HFF-Myc (cell line): ENCODE data around the gene TRAF2.
"Not testable (repeated sequence)": the region's sequence is repeated elsewhere in the genome, so short reads cannot be mapped to it uniquely, and the experiment has no call there.

Experiments used
- DNase-seq: peaks from one replicate; pipeline ENCODE4 v3.0.0-alpha.2; 2011; ENCODE audit warnings: low read depth; ENCODE audit errors: extremely low read depth
- H3K4me3 ChIP-seq: replicated peaks from 2 replicates; pipeline ENCODE4 v1.5.1; 2011; ENCODE audit warnings: low read depth, mild to moderate bottlenecking, control low read depth, low read length
- TF ChIP-seq, protein P1 (sequence below): IDR thresholded peaks from 2 replicates; pipeline ENCODE4 v1.5.1; 2012; ENCODE audit warnings: mild to moderate bottlenecking, low read depth, low read length, control low read depth; ENCODE audit errors: missing control alignments

Gene TRAF2, protein sequence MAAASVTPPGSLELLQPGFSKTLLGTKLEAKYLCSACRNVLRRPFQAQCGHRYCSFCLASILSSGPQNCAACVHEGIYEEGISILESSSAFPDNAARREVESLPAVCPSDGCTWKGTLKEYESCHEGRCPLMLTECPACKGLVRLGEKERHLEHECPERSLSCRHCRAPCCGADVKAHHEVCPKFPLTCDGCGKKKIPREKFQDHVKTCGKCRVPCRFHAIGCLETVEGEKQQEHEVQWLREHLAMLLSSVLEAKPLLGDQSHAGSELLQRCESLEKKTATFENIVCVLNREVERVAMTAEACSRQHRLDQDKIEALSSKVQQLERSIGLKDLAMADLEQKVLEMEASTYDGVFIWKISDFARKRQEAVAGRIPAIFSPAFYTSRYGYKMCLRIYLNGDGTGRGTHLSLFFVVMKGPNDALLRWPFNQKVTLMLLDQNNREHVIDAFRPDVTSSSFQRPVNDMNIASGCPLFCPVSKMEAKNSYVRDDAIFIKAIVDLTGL

DNA sequence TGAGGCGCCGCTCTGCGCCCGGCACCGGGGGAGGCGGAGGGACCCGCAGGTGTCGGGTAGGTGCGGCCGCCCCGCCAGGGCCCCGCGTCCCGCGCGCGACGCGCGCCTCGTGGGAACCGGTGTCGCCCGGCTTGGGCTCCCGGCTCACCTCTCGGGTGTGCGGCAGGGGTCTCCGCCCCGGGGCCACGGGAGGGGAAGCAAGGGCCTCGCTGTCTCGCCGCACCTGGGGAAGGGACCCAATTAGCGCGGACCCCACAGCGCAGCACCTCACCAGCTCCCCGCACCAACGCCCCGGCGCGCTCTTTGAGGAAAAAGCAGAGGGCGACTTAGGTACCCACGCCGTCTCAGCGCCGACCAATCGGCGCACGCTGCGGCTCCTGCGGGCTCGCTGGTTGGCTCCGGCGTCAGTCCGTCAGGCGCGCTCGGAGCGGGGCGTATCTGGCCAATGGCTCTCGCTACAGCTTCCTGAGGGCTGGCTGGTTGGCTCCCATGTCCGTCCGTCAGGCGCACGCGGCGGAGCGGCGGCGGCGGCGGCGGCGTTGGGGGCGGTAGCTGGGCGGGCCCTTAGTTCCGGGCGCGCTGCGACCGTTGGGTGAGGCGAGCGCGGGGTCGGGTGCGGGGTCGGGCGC lies at the start of gene TRAF2:
Gene TRAF2 (plus strand): TSS at position 567 of the 629 bp plus-strand sequence. CDS start 12,225 bp downstream, outside the sequence.
- peak; percentile 92 for DNase-seq
- peak within 1 kb of the TSS; percentile 90 for H3K4me3 ChIP-seq
- TF ChIP-seq, protein P1, sequence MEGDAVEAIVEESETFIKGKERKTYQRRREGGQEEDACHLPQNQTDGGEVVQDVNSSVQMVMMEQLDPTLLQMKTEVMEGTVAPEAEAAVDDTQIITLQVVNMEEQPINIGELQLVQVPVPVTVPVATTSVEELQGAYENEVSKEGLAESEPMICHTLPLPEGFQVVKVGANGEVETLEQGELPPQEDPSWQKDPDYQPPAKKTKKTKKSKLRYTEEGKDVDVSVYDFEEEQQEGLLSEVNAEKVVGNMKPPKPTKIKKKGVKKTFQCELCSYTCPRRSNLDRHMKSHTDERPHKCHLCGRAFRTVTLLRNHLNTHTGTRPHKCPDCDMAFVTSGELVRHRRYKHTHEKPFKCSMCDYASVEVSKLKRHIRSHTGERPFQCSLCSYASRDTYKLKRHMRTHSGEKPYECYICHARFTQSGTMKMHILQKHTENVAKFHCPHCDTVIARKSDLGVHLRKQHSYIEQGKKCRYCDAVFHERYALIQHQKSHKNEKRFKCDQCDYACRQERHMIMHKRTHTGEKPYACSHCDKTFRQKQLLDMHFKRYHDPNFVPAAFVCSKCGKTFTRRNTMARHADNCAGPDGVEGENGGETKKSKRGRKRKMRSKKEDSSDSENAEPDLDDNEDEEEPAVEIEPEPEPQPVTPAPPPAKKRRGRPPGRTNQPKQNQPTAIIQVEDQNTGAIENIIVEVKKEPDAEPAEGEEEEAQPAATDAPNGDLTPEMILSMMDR = no peak

DNA sequence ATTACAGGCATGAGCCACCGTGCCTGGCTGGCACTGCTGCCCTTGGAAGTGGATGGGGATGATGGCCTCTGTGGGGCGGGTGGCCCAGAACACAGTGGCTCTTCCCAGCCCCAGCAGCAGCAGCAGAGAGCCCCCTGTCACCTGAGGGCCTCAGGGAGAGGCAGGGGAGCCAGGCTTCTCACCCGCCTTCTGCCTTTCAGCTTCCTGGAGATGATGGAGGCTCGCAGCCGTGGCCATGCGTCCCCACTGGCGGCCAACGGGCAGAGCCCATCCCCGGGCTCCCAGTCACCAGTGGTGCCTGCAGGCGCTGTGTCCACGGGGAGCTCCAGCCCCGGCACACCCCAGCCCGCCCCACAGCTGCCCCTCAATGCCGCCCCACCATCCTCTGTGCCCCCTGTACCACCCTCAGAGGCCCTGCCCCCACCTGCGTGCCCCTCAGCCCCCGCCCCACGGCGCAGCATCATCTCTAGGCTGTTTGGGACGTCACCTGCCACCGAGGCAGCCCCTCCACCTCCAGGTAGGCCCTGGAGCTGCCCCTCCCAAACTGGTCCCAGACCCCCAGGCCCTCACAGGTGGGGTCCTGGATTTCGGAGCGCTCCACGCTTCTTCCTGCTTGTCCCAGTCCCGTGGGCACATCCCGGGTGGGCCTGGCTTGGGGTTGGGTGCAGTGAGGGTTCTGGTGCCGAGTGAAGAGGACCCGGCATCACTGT lies 49.0 kb upstream of the TRAF2 start:
- H3K4me3 ChIP-seq = no peak overlapping the region
- DNase-seq = no peak
- TF ChIP-seq, protein P1 = no peak

DNA sequence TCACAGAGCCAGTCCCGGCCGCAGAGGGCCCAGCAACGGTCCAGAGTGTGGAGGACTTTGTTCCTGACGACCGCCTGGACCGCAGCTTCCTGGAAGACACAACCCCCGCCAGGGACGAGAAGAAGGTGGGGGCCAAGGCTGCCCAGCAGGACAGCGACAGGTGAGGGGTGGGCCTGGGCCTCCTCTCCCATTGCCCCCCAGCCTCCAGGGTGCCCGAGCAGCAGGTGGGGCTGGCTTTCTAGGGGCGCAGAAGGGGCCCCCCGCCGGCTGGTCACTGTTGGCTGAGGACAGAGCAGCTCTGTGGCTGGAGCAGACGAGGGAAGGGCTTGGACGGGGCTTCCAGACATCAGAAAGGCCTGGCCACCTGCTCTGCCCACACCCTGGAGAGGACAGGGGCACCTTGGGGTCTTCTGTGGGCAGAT lies 48.4 kb upstream of the TRAF2 start:
- DNase-seq, H3K4me3 ChIP-seq: not testable (repeated sequence)

DNA sequence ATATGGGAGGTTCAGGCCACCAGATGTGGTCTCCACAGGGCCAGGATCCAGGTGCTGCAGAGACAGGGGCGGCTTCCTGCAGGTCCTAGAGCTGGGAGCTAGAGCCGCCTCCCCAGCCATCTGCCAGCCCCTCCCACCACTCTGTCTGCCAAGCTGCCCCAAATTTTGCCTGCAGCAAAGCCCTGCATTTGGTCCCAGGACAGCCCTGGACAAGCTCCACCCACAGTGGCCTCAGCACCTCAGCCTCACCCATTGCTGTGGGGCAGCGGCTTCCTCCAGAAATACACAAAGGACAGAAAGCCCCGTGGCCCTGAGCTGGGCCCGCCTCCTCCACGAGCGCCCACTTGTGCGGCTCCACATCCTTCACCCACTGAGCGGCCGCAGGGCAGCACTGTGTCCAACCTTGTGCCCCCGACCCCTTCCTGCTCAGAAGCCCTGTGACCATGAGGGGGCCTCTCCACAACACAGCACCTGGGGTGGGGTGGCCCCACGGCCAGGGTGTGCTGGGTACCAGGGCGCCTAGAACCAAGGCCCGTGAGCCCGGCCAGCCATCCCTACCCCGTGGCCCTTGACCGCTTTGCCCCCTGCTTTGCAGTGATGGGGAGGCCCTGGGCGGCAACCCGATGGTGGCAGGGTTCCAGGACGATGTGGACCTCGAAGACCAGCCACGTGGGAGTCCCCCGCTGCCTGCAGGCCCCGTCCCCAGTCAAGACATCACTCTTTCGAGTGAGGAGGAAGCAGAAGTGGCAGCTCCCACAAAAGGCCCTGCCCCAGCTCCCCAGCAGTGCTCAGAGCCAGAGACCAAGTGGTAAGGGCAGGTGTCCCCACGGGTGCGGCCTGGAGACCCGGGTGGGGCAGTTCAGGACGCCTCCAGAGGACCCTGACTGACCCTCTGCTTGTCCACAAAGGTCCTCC lies 47.7 kb upstream of the TRAF2 start:
- TF ChIP-seq, protein P1 = no peak
- H3K4me3 ChIP-seq = no peak overlapping the region
- DNase-seq = no peak

DNA sequence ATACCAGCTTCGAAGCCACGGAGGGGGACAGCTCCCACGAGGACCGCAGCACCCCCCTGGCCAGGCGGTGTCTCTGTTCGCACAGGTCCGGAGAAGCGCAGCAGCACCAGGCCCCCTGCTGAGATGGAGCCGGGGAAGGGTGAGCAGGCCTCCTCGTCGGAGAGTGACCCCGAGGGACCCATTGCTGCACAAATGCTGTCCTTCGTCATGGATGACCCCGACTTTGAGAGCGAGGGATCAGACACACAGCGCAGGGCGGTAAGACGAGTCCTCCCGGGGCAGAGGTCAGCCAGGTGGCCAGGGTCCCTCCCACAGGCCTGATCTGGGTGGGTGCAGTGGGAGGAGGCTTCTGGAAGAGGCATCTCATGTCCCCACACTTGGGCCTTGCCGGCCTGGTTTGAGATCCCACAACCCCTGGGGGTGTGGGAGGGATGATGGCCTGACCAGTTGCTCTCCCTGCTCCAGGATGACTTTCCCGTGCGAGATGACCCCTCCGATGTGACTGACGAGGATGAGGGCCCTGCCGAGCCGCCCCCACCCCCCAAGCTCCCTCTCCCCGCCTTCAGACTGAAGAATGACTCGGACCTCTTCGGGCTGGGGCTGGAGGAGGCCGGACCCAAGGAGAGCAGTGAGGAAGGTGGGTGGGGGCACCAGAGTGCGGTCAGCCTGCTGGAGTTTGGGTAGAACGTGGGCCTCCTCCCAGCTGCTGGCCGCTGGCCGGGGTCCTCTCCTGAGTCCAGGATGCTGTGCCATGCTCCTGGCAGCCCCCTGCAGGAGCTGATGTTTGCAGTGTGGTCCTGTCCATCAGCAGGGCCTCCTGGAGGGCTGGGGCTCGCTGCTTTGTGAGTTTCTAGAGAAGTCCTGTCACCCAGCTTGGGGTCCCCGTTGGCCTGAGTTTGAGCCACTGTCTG lies 46.8 kb upstream of the TRAF2 start:
- TF ChIP-seq, protein P1 = no peak
- DNase-seq = no peak
- H3K4me3 ChIP-seq = no peak overlapping the region

DNA sequence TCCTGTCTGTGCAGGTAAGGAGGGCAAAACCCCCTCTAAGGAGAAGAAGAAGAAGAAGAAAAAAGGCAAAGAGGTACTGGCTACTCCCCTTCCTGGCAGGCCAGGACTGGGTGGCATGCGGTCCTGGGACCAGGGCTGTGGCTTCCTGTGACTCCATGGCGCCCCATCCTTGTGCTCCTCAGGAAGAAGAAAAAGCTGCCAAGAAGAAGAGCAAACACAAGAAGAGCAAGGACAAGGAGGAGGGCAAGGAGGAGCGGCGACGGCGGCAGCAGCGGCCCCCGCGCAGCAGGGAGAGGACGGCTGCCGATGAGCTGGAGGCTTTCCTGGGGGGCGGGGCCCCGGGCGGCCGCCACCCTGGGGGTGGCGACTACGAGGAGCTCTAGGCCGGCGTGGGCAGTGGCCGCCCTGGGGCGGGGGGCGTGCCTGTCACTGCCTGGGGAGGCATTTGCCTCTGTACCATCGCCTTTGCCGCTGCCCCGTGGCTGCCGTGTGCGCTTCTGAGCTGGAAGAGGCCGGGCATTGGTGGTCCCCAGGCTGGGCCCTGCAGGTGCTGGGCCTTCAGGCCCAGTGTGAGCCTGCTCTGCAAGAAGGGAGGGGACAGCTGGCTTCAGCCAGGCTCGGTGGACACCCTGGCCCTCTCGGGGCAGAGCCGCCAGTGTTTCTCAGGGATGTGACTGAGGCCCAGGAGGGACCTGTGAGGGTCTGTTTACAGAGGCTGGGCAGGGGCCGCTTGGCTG lies 46.0 kb upstream of the TRAF2 start:
- no peak for DNase-seq
- TF ChIP-seq, protein P1 = no peak

More for the DNA sequence above, 46.0 kb upstream of the TRAF2 start:
- H3K4me3 ChIP-seq = no peak overlapping the region
